Measurements from ENCODE around the gene UNC13D.

Gene UNC13D

GRCh38 chr17:75845933-75846691 lies 1.9 kb upstream of the UNC13D start:
- no peak for TF ChIP-seq GATA2 (IDR thresholded peaks at IDR 0.05; ENCODE audit: low read depth, low read length)
- TF ChIP-seq GATA3 (IDR thresholded peaks at IDR 0.05; ENCODE audit: low read depth, low read length), result no peak

- TF ChIP-seq GATA3 (IDR thresholded peaks at IDR 0.05; ENCODE audit: low read depth, low read length) (no peak), GATA2 (IDR thresholded peaks at IDR 0.05; ENCODE audit: low read depth, low read length) (no peak)
These were observed 981 bp upstream of the UNC13D start for GRCh38 chr17:75845058-75845711.

GRCh38 chr17:75844530-75845057 lies 390 bp upstream of the UNC13D start:
- TF ChIP-seq GATA2 (IDR thresholded peaks at IDR 0.05; ENCODE audit: low read depth, low read length) (no peak), GATA3 (IDR thresholded peaks at IDR 0.05; ENCODE audit: low read depth, low read length) (no peak)

- TF ChIP-seq GATA3 (IDR thresholded peaks at IDR 0.05; ENCODE audit: low read depth, low read length) (no peak), GATA2 (IDR thresholded peaks at IDR 0.05; ENCODE audit: low read depth, low read length) (no peak)
These were observed 1.1 kb downstream of the UNC13D start for GRCh38 chr17:75842963-75843576.

- TF ChIP-seq GATA2 (IDR thresholded peaks at IDR 0.05; ENCODE audit: low read depth, low read length) (no peak), GATA3 (IDR thresholded peaks at IDR 0.05; ENCODE audit: low read depth, low read length) (no peak)
These were observed 1.8 kb downstream of the UNC13D start for GRCh38 chr17:75842411-75842810.

GRCh38 chr17:75840799-75841164 lies 3.4 kb downstream of the UNC13D start:
- TF ChIP-seq GATA3 (IDR thresholded peaks at IDR 0.05; ENCODE audit: low read depth, low read length) (no peak), GATA2 (IDR thresholded peaks at IDR 0.05; ENCODE audit: low read depth, low read length) (no peak)

GRCh38 chr17:75839942-75840798 lies 4.0 kb downstream of the UNC13D start:
- no peak for TF ChIP-seq GATA2 (IDR thresholded peaks at IDR 0.05; ENCODE audit: low read depth, low read length)
- TF ChIP-seq GATA3 (IDR thresholded peaks at IDR 0.05; ENCODE audit: low read depth, low read length), result no peak

- TF ChIP-seq GATA3 (IDR thresholded peaks at IDR 0.05; ENCODE audit: low read depth, low read length) (no peak), GATA2 (IDR thresholded peaks at IDR 0.05; ENCODE audit: low read depth, low read length) (no peak)
These were observed 5.8 kb downstream of the UNC13D start for GRCh38 chr17:75838410-75838809.

GRCh38 chr17:75837899-75838298 lies 6.3 kb downstream of the UNC13D start:
- TF ChIP-seq GATA3 (IDR thresholded peaks at IDR 0.05; ENCODE audit: low read depth, low read length) (no peak), GATA2 (IDR thresholded peaks at IDR 0.05; ENCODE audit: low read depth, low read length) (no peak)

- TF ChIP-seq GATA3 (IDR thresholded peaks at IDR 0.05; ENCODE audit: low read depth, low read length), result no peak
- TF ChIP-seq GATA2 (IDR thresholded peaks at IDR 0.05; ENCODE audit: low read depth, low read length), result no peak
These were observed 7.6 kb downstream of the UNC13D start for GRCh38 chr17:75836605-75837004.

- no peak for TF ChIP-seq GATA2 (IDR thresholded peaks at IDR 0.05; ENCODE audit: low read depth, low read length)
- TF ChIP-seq GATA3 (IDR thresholded peaks at IDR 0.05; ENCODE audit: low read depth, low read length), result no peak
These were observed 8.6 kb downstream of the UNC13D start for GRCh38 chr17:75835654-75835987.

- TF ChIP-seq GATA2 (IDR thresholded peaks at IDR 0.05; ENCODE audit: low read depth, low read length), result no peak
- TF ChIP-seq GATA3 (IDR thresholded peaks at IDR 0.05; ENCODE audit: low read depth, low read length), result no peak
These were observed 9.1 kb downstream of the UNC13D start for GRCh38 chr17:75834928-75835653.

- TF ChIP-seq GATA3 (IDR thresholded peaks at IDR 0.05; ENCODE audit: low read depth, low read length) (no peak), GATA2 (IDR thresholded peaks at IDR 0.05; ENCODE audit: low read depth, low read length) (no peak)
These were observed 9.8 kb downstream of the UNC13D start for GRCh38 chr17:75834279-75834920.
